Measurements from ENCODE around the gene PHF12.
"Not testable (repeated sequence)": the region's sequence is repeated elsewhere in the genome, so short reads cannot be mapped to it uniquely, and the experiment has no call there.

The PHF12 gene

DNA sequence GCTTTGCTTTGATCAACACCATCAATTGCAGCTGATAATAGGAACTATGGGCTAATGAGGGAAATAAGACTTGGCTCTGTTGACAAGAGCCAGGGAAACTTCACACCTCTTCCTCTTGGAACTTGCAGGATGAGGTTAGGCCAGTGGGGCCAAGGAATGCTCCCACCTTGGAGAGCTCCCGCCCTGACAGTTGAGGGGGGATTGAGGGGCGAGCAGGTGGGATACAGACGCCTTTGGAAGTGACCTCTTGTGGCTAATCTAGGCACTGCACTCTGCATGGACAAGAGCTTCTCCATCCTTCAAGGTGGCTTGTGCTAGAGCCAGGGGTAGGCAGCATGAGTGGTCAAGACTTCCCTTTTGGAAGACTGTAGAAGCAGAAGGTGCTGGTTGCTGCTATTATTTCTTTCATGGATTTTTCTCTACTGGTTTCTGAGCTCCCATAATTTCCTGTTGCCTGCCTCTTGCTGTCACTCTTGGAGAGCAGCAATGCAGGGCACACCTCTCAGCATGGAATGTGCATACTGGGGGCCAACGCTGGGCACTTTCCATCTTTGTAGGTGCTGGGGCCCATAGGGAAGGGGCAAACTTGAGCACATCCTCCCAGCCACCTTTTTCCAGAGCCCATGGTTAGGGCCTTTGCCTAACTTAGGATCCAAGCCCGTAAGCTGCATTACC, 2.3 kb upstream of the PHF12 start:
- DNase-seq: no peak

DNA sequence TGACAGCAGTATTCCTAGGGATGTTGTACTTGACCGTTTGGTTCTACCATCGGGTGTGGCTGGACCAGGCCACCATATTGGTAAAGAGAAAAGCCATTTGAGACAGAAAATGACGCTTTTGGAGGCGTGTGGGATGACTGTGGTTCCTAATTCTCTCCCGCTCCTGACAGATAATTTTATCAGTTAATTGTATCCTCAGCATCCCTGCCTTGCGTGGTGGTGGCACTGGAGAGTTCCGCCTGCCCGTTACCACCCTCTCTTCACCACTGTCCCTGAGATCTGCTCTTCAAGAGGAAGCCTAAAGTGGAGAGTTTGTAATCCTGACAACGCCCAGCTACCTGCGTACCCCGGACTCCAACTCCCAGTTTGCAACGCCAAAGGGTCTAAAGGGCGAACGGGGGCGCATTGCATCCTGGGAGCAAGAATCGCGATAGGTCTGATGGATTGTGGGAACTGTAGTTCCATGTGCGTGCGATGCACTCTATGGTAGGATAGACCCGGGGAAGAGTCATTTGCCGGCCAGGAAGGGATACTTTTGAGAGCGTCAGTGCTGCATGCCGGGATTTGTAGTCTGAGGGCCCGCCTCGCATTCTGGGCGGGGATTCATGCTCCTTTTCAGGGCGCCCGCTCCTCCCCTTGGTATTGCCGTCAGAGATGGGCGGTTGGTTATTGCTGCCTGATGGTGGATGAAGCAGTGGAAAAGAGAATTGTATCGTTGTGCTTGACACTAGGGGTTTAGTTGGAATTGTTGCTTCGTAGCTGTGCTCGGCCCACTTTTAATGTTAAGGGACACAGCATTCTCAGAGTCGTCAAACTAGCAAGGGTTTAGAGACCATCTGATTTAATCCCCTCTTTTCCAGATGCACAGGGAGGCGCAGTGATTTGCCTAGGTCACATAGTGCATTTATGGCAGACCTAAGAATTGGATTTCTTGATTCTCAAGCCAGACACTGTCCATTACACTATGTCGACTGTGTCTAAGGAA, 965 bp upstream of the PHF12 start:
- DNase-seq: peak; percentile 98

DNA sequence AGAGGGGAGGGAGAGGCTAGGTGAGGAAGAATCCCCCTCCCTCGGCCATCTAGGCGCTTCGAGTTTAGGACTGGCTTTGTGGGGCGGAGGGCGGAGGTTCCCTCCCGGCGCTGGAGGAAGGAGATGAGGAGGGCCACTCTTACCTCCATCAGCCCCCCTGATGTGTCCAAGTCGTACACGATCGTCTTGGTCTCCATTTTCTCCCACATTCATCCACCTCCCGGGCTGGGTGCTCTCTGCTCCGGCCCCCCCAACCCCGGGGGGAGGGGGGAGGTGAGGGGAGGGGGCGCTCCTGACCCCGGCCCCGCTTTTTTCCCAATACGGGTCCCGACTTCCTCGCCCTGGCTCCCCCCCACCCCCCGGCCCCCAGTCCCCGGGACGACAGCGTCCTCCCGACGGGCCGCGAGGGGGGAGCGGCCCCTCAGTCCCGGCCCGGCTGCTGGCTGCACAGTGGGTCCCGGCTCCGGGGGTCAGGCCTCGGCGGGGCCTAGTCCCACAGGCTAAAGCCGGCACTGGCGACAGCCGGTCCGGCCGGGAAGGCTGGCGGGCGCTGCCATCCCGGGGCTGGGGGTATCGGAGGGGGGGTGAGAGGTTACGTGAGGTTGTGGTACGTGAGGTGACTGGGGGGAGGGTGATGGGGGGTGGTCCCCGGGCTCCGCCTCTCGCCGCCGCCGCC, 428 bp downstream of the PHF12 start:
- no peak for DNase-seq

DNA sequence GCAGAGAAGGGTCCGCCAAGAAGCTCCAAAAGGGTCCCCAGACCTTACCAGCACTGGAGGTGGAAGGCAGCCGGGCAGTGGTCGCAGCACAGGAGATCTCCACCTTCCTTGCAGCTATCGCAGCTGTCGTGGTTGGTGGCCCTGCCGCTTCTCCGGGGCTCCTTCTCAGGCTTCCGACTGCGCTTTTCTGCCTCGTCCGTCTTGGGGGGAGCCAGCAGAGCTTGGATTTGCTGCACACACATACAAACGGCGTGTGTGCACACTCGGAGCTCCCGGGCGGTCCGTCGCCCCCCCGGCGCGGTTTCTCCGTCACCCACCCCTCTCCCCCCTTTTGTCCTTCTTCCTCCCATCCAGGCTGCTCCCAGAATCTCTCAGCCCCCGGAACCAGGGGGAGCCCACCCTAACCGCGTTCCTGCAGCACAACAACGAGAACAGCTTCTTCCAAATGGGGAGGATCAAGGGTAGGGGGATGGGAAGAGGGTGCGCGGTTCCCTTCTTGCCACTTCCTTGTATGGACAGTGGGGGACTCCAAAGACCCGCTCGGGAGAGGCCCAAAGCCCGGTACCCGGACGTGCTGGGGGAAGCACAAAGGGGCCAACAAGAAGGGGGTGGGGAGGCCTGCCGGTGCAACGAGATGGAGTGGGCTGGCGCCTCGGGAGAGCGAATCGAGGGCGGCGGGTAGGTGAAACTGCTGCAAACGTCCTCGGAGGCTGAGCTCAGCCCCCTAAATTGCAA, 1.1 kb downstream of the PHF12 start:
- peak; percentile 61 for DNase-seq

DNA sequence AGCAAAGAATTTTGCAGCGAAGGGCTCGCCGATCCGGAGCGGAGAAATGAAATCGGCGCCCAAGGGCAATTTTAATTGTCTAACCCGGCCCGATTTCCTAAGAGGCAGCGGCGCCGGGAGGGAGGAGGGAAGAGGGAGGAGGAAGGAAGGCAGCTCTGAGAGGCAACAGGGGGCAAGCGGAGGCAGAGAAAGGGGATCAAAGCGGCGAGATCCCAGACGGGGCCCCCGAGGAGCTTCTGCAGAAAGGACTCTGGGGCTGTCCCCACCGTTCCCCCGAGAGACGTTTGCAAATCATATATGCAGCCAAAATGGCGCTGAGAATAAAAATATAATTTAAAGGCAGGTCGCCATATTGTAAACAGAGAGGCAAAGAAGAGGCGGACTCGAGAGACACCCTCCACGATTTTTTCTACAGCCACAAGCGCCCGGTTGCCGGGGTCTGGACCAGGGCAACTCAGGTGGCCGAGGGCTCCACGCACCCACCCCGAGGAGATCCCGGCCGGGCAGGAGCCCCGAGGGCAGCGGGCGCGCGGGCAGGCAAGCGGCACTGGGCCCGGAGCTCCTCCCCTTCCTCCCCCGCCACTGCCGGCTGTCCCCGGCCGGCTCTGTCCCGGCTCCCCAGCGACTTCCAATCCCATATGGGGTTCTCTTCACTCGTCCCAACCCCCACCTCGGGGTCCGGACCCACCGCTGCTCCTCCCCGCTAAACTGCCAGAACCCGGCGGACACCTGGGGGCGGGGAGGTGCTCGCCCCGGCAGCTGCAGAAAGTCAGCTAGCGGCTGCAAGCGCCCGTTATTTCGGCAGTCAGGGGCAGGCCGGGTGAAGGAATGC, 1.9 kb downstream of the PHF12 start:
- peak; percentile 70 for DNase-seq

DNA sequence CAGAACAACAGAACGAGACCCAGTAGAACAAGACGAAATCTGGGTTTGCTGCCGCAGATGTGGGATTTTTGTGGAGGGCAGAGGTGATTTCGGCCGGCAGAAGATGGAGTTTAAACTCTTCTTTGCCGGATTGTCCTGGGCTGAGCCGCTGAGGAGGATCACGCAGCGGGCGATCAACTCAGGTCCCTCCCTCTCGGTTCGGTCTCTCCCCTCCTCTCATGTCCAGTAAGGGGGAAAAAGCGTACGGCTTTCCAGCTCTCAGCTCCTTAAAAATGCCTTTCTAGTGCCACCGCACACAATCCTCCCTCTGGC, 2.5 kb downstream of the PHF12 start:
- DNase-seq: no peak

DNA sequence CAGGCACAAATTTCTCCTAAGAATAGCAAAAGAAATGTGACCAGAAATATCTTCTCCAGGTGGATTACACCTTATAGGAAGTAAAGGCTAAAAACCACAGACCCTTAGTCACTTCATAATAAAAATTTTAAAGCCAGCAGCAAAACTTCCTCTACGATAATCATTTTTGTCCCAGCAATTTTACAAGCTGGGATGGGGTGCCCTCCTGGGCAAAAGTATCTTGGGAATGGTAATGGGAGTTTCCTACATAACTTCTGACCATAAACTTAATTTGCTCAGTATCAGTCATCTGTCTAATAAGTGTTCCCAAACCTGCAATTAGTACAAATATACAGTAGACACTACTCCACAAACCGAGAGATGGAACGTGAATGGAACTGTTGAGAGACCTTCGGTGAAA, 3.0 kb downstream of the PHF12 start:
- no peak for DNase-seq

DNA sequence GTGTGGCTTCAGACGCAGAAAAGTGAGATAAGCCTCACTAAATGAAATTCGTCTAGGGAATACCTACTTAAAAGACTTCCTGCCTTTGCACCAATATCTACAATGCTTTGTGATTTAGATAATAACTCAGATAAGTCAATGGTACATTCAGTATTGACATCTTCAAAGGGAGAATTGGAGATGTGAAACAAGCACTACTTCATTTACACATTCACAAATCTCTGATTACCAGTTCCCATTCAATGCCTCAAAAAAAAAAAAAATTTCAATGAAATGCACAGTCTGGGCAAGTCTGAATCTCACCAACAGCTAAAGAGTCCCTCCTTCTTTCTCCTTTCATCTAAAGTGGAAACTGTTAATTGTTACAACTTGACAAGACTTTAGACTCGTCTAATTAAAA, 3.7 kb downstream of the PHF12 start:
- no peak for DNase-seq

DNA sequence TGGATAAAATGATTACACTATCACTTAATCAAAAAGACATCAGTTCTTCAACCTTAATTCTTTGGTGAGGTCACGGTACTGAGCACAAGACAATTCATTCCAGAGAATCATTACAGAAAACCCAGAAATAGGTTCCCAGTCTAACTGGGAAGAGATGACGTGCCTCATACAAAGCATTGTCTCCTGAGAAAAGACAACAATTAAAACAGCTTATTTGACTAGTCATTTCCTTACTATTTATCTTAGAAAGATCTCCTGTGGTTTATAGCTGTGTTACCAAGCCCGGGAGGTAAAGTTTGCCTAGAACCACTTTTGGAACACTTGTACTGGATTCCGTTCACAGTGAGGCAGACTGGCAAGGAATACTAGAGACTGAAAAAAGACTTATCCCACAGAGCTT, 5.1 kb downstream of the PHF12 start:
- no peak for DNase-seq

DNA sequence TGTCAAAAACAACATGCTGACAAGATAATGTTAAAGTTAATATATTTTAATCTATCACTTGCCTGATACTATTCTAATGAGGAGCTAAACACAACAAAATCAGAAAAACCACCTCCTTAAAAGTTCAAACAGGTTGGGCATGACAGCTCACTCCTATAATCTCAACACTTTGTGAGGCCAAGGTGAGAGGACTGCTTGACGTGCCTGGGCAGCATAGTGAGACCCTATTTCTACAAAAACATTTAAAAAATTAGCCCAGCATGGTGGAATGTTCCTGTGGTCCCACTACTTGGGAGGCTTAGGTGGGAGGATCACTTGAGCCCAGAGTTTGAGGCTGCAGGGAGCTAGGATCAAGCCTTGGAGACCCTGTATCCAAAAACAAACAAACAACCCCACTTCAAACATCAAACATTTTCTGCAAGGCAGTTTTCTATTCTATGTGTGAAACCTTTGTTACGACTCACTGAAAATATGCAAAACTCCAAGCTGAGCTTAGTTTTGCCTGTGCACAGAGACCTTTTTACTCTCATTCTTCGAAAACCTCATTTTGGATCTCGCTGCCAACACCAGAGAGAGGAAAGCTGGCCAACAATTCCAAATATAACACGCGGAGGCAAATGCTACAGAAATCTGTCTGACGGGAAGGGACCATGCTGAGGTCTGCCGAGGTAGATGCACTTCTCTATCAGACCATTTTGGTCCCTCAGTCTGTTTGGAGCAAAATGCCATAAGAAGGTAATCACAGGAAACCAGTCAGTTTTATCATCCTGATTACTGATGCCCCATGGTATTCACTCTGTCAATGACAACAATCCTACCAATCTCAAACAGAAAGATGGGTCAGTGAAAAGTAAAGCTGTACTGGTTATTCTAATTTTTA, 6.2 kb downstream of the PHF12 start:
- no peak for DNase-seq

DNA sequence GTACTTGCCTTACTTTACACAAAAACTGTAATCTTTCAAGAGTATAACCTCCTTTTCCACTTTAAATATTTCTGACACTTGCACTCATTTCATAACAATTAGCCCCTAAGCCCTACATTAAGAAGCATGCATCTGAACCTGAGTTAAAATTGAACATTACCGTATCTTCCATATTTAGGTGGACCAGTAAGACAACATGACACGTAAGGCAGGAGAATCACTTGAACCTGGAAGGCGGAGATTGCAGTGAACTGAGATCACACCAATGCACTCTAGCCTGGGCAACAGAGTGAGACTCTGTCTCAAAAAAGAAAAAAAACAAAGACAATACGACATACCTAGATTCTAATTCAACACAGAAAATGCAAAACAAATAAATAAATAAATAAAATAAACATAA, 7.0 kb downstream of the PHF12 start:
- DNase-seq: no peak

DNA sequence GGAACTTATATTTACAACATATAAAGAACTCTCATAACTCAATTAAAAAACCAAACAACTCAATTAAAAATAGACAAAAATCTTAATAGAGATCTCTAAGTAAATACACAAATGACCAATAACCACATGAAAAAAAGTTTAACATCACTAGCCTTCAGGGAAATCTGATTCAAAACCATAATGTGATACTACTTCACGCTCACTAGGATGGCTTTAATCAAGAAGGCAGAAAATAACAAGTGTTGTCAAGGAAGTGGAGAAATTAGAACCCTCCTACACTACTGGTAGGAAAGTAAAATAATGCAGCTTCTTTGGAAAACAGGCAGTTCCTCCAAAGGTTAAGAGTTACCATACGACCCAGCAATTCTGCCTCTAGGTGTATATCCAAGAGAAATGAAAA, 8.4 kb downstream of the PHF12 start:
- no peak for DNase-seq

DNA sequence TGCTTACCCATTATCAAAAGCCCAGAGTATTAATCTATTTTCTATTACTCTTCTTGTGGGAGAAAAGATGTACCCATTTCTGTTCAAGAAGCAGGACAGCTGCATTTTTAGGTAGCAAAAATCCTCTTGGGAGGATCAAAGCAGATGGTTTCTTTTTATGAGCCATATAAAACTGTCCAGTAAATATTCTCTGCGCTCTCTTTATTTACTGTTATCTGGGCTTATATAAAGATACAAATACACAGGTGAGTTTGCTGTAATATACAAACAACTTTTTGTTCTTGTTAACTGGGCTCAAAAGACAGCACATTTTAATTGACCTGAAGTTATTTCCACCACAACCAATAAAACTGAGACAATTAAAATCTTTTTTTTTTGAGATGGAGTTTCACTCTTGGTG, 10.1 kb downstream of the PHF12 start:
- DNase-seq: no peak

DNA sequence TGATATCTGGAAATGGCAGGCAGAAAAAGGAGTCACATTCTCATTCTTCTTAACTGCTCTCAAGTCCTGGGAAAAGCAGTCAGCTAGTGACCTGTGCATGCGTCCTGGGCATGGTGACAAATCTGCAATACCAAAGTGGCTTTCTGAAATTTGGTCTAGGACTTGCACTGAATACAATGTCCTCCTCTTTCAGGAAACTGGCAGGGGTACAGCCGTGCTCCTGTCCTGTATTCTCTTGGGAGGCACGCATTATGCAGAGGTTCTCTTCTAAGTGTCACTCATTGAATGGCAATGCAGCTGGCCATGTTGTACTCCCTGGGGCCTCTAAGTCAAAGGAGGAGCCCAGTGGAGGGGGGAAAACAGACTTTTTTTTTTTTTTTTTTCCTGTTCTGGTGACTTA, 10.6 kb downstream of the PHF12 start:
- no peak for DNase-seq

DNA sequence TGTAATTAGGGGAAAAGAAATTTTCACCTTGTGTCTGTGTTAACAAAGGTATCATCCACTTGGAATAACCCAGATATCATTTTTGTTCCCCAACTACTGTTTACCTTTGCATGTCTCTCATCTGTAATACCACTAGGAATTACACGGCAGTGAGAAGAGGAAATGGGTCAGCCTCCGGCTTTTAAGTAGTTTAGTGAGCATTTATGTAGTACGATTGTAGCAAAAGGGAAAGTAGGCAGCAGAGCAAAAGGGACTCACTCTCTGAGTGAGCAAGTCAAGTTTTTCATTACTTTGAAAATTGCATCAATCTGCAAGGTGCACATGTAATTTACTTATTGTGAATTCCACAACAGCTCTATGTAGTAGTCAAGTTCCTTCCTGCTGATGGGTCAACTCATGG, 11.2 kb downstream of the PHF12 start:
- DNase-seq: no peak

DNA sequence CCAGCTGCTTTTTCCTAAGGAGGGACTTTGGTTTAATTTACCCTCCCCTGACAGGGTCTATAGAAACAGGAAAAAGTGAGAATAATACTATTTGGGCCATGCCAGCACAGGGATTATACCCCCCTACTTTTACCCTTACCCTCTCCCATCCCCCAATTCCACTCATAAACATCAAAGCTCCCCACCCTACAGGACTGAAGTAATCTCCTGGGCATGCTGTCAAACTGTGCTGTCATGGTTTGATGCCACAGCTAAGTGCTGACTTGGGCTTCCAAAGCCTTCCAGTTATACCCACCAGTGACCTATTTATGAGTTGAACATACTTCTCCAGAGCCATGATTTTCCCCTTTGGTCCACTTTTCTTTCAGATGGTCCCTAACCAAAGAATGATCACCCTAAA, 12.8 kb downstream of the PHF12 start:
- DNase-seq: no peak

DNA sequence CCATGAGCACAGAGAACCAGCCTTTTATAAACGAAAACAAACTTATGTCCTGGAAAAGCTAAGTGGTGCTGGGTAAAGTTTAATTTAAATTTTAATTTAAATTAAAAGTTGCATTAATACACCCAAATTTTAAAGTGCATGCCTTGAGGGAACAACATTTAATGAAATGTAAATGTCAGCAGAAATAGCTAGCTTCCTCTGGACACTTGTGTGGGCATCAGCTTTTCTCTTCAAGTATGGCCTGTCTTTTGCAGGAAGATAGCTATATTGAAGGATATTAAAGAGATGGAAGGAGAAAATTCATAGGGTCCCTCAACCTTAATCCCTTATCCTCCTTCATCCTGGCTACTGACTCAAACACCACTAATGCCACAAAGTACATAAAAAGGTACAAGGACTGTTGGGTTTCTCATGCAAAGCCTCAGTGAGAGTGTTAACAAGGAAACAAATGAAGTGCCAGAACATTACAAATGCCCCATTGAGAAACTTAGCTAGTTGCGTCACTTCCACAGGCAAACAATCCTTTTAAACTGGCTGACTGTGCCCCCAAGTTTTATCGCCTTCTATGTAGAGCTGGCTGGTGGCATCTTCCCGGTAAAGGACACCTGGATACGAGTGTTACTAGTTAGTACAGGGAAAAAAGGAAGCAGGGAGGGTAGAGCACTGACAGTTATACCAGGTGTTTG, 14.1 kb downstream of the PHF12 start:
- no peak for DNase-seq

DNA sequence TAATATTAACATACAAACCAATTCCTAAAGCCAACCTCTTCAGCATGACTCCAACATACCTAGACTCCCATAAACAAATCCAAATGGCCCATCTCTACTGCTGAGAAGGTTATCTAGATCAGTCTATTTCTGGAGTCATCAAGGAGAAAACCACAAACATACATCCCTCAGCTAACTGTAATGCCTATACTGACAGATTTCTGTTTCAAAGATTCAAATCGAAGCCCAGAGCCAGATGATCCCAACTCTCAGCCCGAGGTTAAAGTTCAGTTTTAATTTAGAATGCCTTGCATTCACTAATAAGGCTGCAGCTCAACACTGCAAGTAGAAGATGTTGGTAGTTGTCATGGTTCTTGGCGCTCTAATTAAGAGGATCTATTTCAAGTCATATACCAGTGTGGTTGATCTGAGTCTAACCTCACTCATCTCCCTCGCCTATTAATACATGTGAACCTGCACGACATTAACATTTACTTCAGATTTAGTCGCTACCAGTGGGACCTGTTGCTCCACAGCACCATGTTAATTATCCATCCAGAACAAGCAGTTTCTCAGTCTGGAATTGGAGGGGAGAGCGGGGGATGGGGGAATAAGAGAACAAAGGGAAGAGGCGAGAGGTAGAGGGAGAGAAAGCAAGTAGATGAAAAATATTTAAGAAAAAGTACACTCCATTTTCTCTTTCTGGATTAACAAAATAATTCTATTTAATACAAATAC, 15.4 kb downstream of the PHF12 start:
- no peak for DNase-seq

DNA sequence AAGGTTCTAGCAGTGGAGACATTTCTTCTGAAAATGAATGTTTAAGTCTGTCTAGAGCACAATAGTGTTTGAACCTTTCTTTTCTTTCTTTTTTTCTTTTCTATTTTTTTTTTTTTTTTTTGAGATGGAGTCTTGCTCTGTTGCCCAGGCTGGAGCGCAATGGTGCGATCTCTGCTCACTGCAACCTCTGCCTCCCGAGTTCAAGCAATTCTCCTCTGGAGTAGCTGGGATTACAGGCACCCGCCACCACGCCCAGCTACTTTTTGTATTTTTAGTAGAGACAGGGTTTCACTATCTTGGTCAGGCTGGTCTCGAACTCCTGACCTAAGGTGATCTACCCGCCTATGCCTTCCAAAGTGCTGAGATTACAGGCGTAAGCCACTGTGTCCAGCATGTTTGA, 16.8 kb downstream of the PHF12 start:
- DNase-seq: not testable (repeated sequence)

DNA sequence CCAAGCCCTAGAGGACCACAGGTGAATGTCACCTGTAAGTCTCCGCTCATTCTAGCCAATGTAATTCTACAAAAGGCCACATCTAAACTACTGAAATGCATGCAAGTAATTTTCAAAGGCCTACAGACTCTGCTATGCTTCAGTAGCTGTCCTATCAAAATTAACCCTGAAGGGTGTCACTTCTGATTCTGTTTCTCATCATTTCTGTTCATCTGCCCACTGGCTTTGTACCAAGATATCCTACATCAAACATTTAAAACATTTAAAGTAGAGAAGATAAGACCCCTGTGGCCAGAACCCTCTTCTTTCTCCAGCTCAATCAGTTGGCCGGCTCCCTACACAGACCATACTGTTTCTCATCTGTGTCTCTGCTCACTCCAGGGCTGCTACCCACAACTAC, 21.5 kb downstream of the PHF12 start:
- DNase-seq: no peak
